HG02852 (cell line): ENCODE results near the gene PRICKLE4.

ENCODE experiments used
- ATAC-seq: cut with Tn5 transposase; IDR thresholded peaks from one replicate; pipeline ENCODE4 v1.9.1; 2021; ENCODE audit warnings: mild to moderate bottlenecking, moderate library complexity; ENCODE audit not compliant: unreplicated experiment

The PRICKLE4 gene

DNA sequence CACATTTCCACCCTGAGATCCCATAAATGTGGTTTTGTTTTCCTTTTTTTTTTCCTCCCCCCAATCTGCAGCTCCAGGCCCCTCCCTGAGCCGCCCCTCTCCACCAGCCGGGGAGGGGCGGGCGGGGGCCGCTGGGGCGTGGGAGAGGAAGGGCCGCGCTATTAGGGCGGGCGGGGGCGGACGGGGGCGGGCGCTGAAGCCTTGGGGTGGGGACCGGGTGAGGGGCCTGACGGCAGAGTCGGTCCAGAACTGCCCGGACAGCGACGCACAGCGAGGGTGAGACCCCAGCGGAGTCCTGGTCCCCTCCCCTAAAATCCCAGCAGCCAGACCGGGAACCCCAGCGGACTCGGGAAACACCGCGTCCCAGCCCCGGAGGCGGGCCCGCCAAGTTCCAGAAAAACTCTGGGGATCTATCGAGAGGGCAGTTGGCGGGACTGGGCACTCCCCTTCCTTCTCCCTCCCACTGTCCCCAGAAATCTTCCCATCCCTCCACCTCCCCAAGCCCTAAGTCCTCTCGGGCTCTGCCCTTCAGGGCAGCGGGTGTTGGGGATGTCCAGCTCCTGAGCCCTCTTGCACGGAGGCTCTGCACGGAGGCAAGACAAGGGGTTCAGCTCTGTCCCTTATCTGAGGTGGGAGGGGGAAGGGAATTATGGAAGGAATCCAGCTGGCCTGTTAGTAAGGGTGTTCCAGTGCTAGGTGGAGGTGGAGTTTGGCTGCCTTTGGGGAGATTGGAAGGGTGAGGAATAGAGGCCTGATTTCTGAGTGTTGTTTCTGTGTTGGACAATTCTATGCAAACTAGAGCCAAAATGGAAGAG lies at the start of gene PRICKLE4:
Gene PRICKLE4, plus strand, starts transcription at position 232 of the 815 bp plus-strand sequence. CDS start 2,692 bp downstream, outside the sequence.
- ATAC-seq = no peak

GRCh38 chr6:41731561-41732086 lies 49.0 kb upstream of the PRICKLE4 start:
- no peak for ATAC-seq

DNA sequence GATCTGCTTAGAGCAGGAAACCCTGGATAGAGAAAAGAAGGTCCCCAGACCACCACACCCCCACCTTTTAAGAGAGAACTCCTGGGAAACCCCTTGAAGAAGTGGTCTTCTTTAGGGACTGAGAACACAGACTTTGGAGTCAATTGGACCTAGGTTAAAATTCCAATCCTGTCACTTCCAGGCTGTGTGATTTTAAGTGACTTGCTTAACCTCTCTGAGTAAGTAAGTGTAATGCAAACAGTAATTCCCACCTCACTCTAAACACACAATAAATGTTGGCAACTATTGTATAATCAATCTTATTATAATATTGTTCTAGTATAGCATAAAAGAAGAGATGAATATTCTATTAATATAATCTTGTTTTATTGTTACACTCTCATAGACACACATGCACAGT lies 48.4 kb upstream of the PRICKLE4 start:
- no peak for ATAC-seq

GRCh38 chr6:41732591-41733359 lies 47.8 kb upstream of the PRICKLE4 start:
- ATAC-seq = peak; percentile 34

GRCh38 chr6:41733360-41733706 lies 47.2 kb upstream of the PRICKLE4 start:
- no peak for ATAC-seq

GRCh38 chr6:41733707-41734665 lies 46.6 kb upstream of the PRICKLE4 start:
- peak; percentile 45 for ATAC-seq

GRCh38 chr6:41734666-41735426 lies 45.7 kb upstream of the PRICKLE4 start:
- ATAC-seq = peak; percentile 19

- peak; percentile 41 for ATAC-seq
These were observed 45.0 kb upstream of the PRICKLE4 start, which contains the start of gene TFEB for GRCh38 chr6:41735427-41736185. TFEB (minus strand) TSS chr6:41735608; CDS start chr6:41691213, 44,395 bp downstream.

- no peak for ATAC-seq
These were observed 44.3 kb upstream of the PRICKLE4 start for GRCh38 chr6:41736186-41736733.

DNA sequence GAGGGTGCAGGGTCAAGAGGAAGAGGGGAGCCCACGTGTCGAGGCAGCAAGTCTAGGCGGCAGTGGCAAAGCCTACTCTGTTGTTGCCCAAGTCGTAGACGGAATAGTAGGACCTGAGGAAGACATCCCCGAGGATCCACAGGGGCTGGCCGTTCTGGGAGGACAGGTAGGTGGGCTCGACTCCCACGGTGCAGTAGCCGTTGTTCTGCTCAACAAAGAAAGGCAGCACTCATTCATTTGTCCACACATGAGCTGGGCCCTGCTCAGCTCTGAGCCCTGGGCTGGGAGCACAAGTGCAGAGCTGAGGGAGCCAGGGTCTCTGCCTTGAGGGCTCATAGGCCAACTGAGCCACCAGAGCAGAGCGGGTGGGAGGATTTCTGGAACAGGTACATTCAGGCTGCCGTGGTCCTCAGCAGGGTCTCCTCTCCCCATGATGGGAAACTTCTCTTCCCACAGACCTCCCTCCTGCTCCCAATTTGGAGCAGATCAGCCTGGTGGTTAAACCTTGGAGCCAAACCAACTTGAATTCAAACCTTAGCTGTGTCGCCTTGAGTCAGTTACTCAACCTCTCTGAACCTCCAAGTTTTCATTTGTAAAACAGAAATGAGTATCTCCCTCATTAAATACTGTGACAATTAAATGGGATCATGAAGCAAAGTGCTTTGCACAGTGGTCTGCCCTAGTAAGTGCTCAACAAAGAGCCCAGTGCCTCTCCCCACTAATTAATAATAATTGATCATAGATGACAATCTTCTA lies 43.6 kb upstream of the PRICKLE4 start:
- ATAC-seq = no peak

GRCh38 chr6:41737591-41738130 lies 42.9 kb upstream of the PRICKLE4 start:
- no peak for ATAC-seq

GRCh38 chr6:41739041-41739440 lies 41.5 kb upstream of the PRICKLE4 start:
- ATAC-seq = no peak

DNA sequence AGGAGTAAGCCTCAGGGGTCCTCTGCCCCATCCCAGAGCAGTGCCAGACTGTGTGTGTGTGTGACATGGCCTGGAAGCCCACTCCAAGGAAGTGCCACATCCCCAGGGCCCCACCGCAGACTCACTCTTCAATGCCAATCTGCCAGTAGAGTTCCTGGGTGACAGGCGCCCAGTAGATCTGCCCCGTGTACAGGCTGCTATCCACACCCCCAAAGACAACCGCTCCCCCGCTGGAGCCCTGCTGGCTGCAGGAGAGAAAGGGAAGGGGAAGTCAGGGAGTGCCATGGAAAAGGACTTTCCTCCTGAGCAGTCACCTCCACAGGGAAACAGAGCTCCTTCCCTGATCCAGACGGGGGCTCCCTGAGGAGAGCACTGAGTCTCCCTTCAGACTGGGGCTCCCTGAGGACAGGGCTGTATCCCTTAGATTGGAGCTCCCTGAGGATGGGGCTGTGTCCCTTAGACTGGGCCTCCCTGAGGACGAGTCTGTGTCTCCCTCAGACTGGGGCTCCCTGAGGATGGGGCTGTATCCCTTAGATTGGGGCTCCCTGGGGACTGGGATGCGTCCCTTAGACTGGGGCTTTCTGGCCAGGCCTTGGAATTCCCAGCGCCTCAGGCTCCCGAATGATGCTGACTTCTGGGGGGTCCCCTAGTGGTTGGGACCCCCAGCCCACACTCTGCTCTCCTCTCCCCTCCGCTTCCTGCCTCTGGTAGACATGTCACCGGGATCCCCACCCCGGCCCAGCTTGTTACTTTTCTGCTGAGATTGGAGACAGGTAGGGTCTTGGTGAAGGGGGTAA lies 40.0 kb upstream of the PRICKLE4 start:
- ATAC-seq = no peak

GRCh38 chr6:41741625-41742490 lies 38.7 kb upstream of the PRICKLE4 start:
- ATAC-seq = no peak

DNA sequence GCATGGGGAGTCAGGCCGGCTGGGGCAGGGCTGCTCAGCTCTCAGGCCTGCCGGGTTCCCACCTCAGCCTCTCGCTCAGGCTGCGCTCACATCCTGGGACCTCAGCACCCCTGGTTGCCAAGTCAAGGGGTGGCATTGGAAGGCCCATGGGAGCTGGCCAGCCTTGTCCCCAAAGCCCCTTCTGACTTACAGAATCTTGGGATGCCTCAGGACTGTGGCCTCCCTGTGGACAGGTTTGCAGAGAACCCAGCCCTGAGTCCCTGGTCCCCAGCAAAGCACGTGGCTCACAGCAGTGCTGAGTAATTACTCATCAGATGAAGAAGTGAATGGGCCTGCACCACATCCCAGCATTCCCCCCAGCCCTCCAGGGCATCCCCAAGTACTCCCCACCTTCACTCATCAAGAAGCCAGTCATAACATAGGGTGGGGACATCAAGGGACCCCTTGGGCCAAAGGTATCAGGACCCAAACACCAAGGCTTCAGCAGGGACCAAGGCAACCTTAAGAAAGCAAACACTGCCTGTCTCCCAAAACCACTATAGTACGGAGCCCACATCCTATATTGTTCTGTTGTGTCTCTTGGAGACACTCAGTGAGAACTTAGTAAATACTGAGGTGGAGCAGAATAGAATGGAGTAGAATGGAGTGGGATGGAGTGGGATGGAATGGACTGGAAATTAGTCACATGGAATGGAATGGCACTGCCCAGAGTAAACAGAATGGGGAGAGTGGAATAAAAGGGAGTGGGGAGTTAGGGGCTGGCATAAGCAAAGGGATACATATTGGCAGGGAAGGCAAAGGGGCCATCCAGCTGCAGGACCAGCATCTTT lies 37.0 kb upstream of the PRICKLE4 start:
- no peak for ATAC-seq
